IMR-90 (cell line): ENCODE results near the gene IP6K2. TPM values are rescaled to one million over a fixed set of nuclear protein-coding genes. Genes with fewer than 3 reads are reported as not detected.

Source experiments
- ATAC-seq: fragments of 200-7000 bp; cut with Tn5 transposase; 2 replicates; pipeline ENCODE4 v1.9.1; 2020; ENCODE audit warnings: low read depth, mild to moderate bottlenecking, moderate library complexity
- BruUV-seq: library from RNA; stranded (reverse); fragments of 400-500 nt; replicated peaks from 2 replicates; lab custom pipeline; 2021; lab: Mats Ljungman, UMichigan
- CTCF ChIA-PET: fragments of 300-600 bp; formaldehyde crosslinking; extraction: SDS; loops from one replicate; lab custom pipeline; 2021; ENCODE audit warnings: antibody characterized with exemption; lab: Yijun Ruan, JAX
- POLR2A ChIA-PET: fragments of 300-600 bp; sonication (Branson Sonifier 250); formaldehyde crosslinking; loops from one replicate; lab custom pipeline; 2022; ENCODE audit warnings: antibody characterized with exemption; ENCODE audit not compliant: unreplicated experiment; lab: Charles Lee
- DNase-seq: peaks from one replicate; pipeline ENCODE4 v3.0.0; 2013
- H2AFZ ChIP-seq: replicated peaks from 2 replicates; pipeline ENCODE3; 2013; ENCODE audit warnings: low read length, mild to moderate bottlenecking; ENCODE audit not compliant: poor library complexity
- H2AK5ac ChIP-seq: 2 replicates; pipeline ENCODE4 v1.6.1; 2013; ENCODE audit warnings: low read depth, low read length, inconsistent platforms
- H2AK9ac ChIP-seq: replicated peaks from 2 replicates; pipeline ENCODE3; 2013; ENCODE audit warnings: mild to moderate bottlenecking, low read depth, low read length, moderate library complexity; ENCODE audit not compliant: poor library complexity
- H2BK120ac ChIP-seq: 2 replicates; pipeline ENCODE4 v1.6.1; 2013; ENCODE audit warnings: low read depth, low read length, inconsistent platforms
- H2BK15ac ChIP-seq: 3 replicates; pipeline ENCODE4 v1.6.1; 2013; ENCODE audit warnings: low read depth, low read length, inconsistent platforms
- H2BK20ac ChIP-seq: 2 replicates; pipeline ENCODE4 v1.6.1; 2013; ENCODE audit warnings: low read depth, mild to moderate bottlenecking, inconsistent platforms, low read length, moderate library complexity
- H2BK5ac ChIP-seq: 2 replicates; pipeline ENCODE4 v1.6.1; 2013; ENCODE audit warnings: mild to moderate bottlenecking, low read depth, low read length, inconsistent platforms; ENCODE audit not compliant: poor library complexity, severe bottlenecking
- H3K14ac ChIP-seq: replicated peaks from 2 replicates; pipeline ENCODE4 v1.6.1; 2013; ENCODE audit warnings: low read depth, low read length, inconsistent platforms
- H3K18ac ChIP-seq: 2 replicates; pipeline ENCODE4 v1.6.1; 2013; ENCODE audit warnings: low read depth, low read length, control low read depth
- H3K23ac ChIP-seq: 2 replicates; pipeline ENCODE4 v1.6.1; 2013; ENCODE audit warnings: low read depth, low read length, inconsistent platforms
- H3K27ac ChIP-seq: 2 replicates; pipeline ENCODE4 v1.5.1; 2013; ENCODE audit warnings: mild to moderate bottlenecking, control low read depth, low read length; ENCODE audit not compliant: insufficient read depth
- H3K27me3 ChIP-seq: 2 replicates; pipeline ENCODE4 v1.6.1; 2013; ENCODE audit warnings: low read length; ENCODE audit not compliant: control insufficient read depth, insufficient read depth
- H3K36me3 ChIP-seq: 2 replicates; pipeline ENCODE4 v1.6.1; 2013; ENCODE audit warnings: low read length, mixed read lengths; ENCODE audit not compliant: control insufficient read depth, insufficient read depth
- H3K4ac ChIP-seq: 2 replicates; pipeline ENCODE4 v1.6.1; 2013; ENCODE audit warnings: low read depth, low read length, inconsistent platforms
- H3K4me1 ChIP-seq: 2 replicates; pipeline ENCODE4 v1.6.1; 2013; ENCODE audit warnings: low read length, mixed read lengths; ENCODE audit not compliant: control insufficient read depth, insufficient read depth
- H3K4me2 ChIP-seq: 2 replicates; pipeline ENCODE4 v1.6.1; 2013; ENCODE audit warnings: low read depth, mild to moderate bottlenecking, control low read depth, low read length, moderate library complexity
- H3K4me3 ChIP-seq: 2 replicates; pipeline ENCODE4 v1.5.1; 2013; ENCODE audit warnings: low read depth, mild to moderate bottlenecking, control low read depth, low read length, moderate library complexity; ENCODE audit not compliant: insufficient read depth
- H3K56ac ChIP-seq: 2 replicates; pipeline ENCODE4 v1.6.1; 2013; ENCODE audit warnings: low read length, inconsistent platforms; ENCODE audit not compliant: insufficient read depth; ENCODE audit errors: extremely low read depth
- H3K79me1 ChIP-seq, 2 experiments: 2 replicates each; pipeline ENCODE4 v1.6.1; 2013; ENCODE audit warnings: low read length in 2 of 2, inconsistent platforms in 1 of 2, low read depth in 1 of 2
- H3K9ac ChIP-seq: 2 replicates; pipeline ENCODE4 v1.6.1; 2013; ENCODE audit warnings: low read depth, low read length, control low read depth
- H3K9me1 ChIP-seq: 2 replicates; pipeline ENCODE4 v1.6.1; 2013; ENCODE audit warnings: low read length, inconsistent platforms; ENCODE audit not compliant: insufficient read depth
- H3K9me3 ChIP-seq: 2 replicates; pipeline ENCODE4 v1.6.1; 2013; ENCODE audit warnings: low read length; ENCODE audit not compliant: control insufficient read depth, insufficient read depth
- H4K20me1 ChIP-seq: 2 replicates; pipeline ENCODE4 v1.6.1; 2013; ENCODE audit warnings: low read length, inconsistent platforms; ENCODE audit not compliant: insufficient read depth
- H4K5ac ChIP-seq: 2 replicates; pipeline ENCODE4 v1.6.1; 2013; ENCODE audit warnings: mild to moderate bottlenecking, low read depth, low read length, control low read depth
- H4K8ac ChIP-seq, 2 experiments: 2 replicates each; pipeline ENCODE4 v1.6.1; 2013; ENCODE audit warnings: low read depth in 2 of 2, low read length in 2 of 2, control low read depth in 1 of 2, inconsistent platforms in 1 of 2
- H4K91ac ChIP-seq: 2 replicates; pipeline ENCODE4 v1.6.1; 2013; ENCODE audit warnings: low read depth, low read length, inconsistent platforms; ENCODE audit not compliant: insufficient read depth
- BHLHE40 ChIP-seq: fragments of 150-350 bp; IDR thresholded peaks from 2 replicates; pipeline ENCODE4 v1.6.1; 2016; ENCODE audit warnings: mild to moderate bottlenecking, low read depth, low read length
- CEBPB ChIP-seq: IDR thresholded peaks from 2 replicates; pipeline ENCODE4 v1.6.1; 2012; ENCODE audit warnings: low read depth, low read length, improper control_type of control experiment
- CHD1 ChIP-seq: IDR thresholded peaks from 2 replicates; pipeline ENCODE4 v1.6.1; 2012; ENCODE audit warnings: low read depth, low read length, improper control_type of control experiment
- CTCF ChIP-seq: conservative IDR thresholded peaks from 2 replicates; pipeline ENCODE4 v1.5.1; 2012; ENCODE audit warnings: mild to moderate bottlenecking, low read depth, low read length, improper control_type of control experiment
- FOS ChIP-seq: fragments of 150-350 bp; IDR thresholded peaks from 2 replicates; pipeline ENCODE4 v1.6.1; 2016; ENCODE audit warnings: low read depth, low read length
- MAFK ChIP-seq: IDR thresholded peaks from 2 replicates; pipeline ENCODE4 v1.6.1; 2012; ENCODE audit warnings: low read depth, low read length, improper control_type of control experiment
- MAZ ChIP-seq: IDR thresholded peaks from 2 replicates; pipeline ENCODE4 v1.6.1; 2012; ENCODE audit warnings: low read depth, mild to moderate bottlenecking, low read length, improper control_type of control experiment, moderate library complexity, borderline replicate concordance
- MXI1 ChIP-seq: IDR thresholded peaks from 2 replicates; pipeline ENCODE4 v1.6.1; 2012; ENCODE audit warnings: low read depth, mild to moderate bottlenecking, low read length, moderate library complexity, borderline replicate concordance
- POLR2A ChIP-seq: IDR thresholded peaks from 2 replicates; pipeline ENCODE4 v1.6.1; 2012; ENCODE audit warnings: mild to moderate bottlenecking, low read depth, low read length
- RCOR1 ChIP-seq: IDR thresholded peaks from 2 replicates; pipeline ENCODE4 v1.6.1; 2012; ENCODE audit warnings: mild to moderate bottlenecking, low read length, improper control_type of control experiment; ENCODE audit not compliant: insufficient replicate concordance
- SMC3 ChIP-seq: fragments of 150-350 bp; IDR thresholded peaks from 2 replicates; pipeline ENCODE4 v1.6.1; 2016; ENCODE audit warnings: low read depth, mild to moderate bottlenecking, antibody characterized with exemption, low read length, moderate library complexity
- USF2 ChIP-seq: fragments of 150-350 bp; IDR thresholded peaks from 2 replicates; pipeline ENCODE4 v1.6.1; 2017; ENCODE audit warnings: mild to moderate bottlenecking, antibody characterized with exemption, low read length, low read depth
- WGBS, 2 experiments: methylation state at CpG; one replicate each; pipeline versions ENCODE4 v1.1.5 to v1.1.7; 2013; ENCODE audit warnings: missing lambda C conversion rate in 2 of 2; ENCODE audit not compliant: insufficient read length in 1 of 2; ENCODE audit errors: extremely low coverage in 2 of 2; 5-methylcytosine and 5-hydroxymethylcytosine counted together
- dilution Hi-C: fragments of 300-500 bp; cut with HindIII; formaldehyde crosslinking; loops from one replicate; pipeline ENCODE4 v1.14.3; 2018; ENCODE audit warnings: low sequenced_read_pairs; ENCODE audit not compliant: unreplicated experiment
- in situ Hi-C: fragments of 300-500 bp; cut with MboI; formaldehyde crosslinking; loops from 3 replicates; pipeline ENCODE4 v1.14.3; 2019; ENCODE audit warnings: low sequenced_read_pairs, inconsistent platforms, mixed read lengths
- intact Hi-C: fragments of 100-400 bp; cut with micrococcal nuclease; formaldehyde crosslinking; loops from 2 replicates; pipeline ENCODE4 v1.10.0; 2022
- polyA plus RNA-seq, 3 experiments: library from polyadenylated mRNA; depleted of rRNA; stranded (reverse); fragments of >200 nt; gene quantifications; 2 replicates each; pipeline ENCODE4 v1.2.3, GENCODE V29; 2012; ENCODE audit warnings: low replicate concordance in 1 of 3
- total RNA-seq: library from RNA; depleted of rRNA; stranded (reverse); fragments of >200 nt; gene quantifications from 2 replicates; pipeline ENCODE4 v1.2.3, GENCODE V29; 2012
- TF ChIP-seq, protein P1 (sequence below): fragments of 150-350 bp; IDR thresholded peaks from 2 replicates; pipeline ENCODE4 v1.6.1; 2016; ENCODE audit warnings: low read depth, mild to moderate bottlenecking, low read length, moderate library complexity, borderline replicate concordance

The IP6K2 gene
- total and polyA plus RNA-seq, 2 of the 4 experiments (the other 2 are of a cell fraction) = 73.7 to 169 TPM

DNA sequence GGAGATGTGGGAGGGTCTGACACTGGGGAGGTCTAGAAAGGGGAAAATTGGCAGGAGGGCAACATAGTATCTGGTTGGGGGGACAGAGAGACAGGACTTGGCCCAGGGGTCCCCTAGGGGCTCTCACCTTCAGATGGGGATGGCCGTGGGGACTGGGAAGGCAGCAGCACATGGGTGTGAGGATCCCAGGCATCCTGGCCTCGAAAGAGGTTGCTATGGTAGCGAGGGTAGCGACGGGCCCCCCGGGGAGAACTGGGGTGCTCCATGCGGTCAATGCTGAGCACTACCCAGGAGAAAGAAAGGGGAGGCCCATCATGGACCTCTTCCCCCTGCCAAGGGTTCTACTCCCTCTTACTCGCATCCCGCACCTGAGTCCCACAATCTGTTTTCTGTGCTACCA lies 69.3 kb downstream of the IP6K2 start:
- in situ Hi-C loops = no loop called here
- no peak for ATAC-seq
- H3K18ac ChIP-seq = no peak overlapping the region

More for the DNA sequence above, 69.3 kb downstream of the IP6K2 start:
- no peaks in the 10 kb centered on the region for H3K9me3 ChIP-seq
- H4K91ac ChIP-seq = no peak overlapping the region
- dilution Hi-C loops = no loop called here
- no TSS peak for BruUV-seq
- H2BK120ac ChIP-seq = no peak overlapping the region
- intact Hi-C loops = no loop called here
- H3K79me1 ChIP-seq = no peaks in the 10 kb centered on the region
- H2BK20ac ChIP-seq = no peak overlapping the region
- H3K27me3 ChIP-seq = no peaks in the 10 kb centered on the region
- no peak overlapping the region for H3K9ac ChIP-seq
- no peak overlapping the region for H3K23ac ChIP-seq
- no peak for DNase-seq
- H3K4me2 ChIP-seq = no peak overlapping the region
- H4K5ac ChIP-seq = no peak overlapping the region
- POLR2A ChIA-PET = no interaction called here
- H3K56ac ChIP-seq = no peak overlapping the region
- H4K8ac ChIP-seq = no peak overlapping the region
- CTCF ChIA-PET = no interaction called here
- no peak overlapping the region for H2BK5ac ChIP-seq
- no peaks in the 10 kb centered on the region for H3K9me1 ChIP-seq
- H3K14ac ChIP-seq = no peak overlapping the region
- no peak overlapping the region for H3K4ac ChIP-seq
- no peak overlapping the region for H3K27ac ChIP-seq
- no peaks in the 10 kb centered on the region for H3K36me3 ChIP-seq
- no peak overlapping the region for H2AK9ac ChIP-seq
- WGBS, 2 experiments = 60% methylated on average over 1 of the region's 9 CpGs; no CpG with 5 or more reads in 1 of the 2 experiments
- H2AFZ ChIP-seq = no peak overlapping the region
- TF ChIP-seq RCOR1 (no peak), MXI1 (no peak), SMC3 (no peak), POLR2A (no peak), USF2 (no peak), CTCF (no peak), CEBPB (no peak), MAFK (no peak), CHD1 (no peak), BHLHE40 (no peak), FOS (no peak), MAZ (no peak)
- TF ChIP-seq, protein P1, sequence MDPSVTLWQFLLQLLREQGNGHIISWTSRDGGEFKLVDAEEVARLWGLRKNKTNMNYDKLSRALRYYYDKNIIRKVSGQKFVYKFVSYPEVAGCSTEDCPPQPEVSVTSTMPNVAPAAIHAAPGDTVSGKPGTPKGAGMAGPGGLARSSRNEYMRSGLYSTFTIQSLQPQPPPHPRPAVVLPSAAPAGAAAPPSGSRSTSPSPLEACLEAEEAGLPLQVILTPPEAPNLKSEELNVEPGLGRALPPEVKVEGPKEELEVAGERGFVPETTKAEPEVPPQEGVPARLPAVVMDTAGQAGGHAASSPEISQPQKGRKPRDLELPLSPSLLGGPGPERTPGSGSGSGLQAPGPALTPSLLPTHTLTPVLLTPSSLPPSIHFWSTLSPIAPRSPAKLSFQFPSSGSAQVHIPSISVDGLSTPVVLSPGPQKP = no peak
- no peak overlapping the region for H3K4me3 ChIP-seq
- no peaks in the 10 kb centered on the region for H4K20me1 ChIP-seq
- H3K4me1 ChIP-seq = no peaks in the 10 kb centered on the region
- no peak overlapping the region for H2AK5ac ChIP-seq
- no peak overlapping the region for H2BK15ac ChIP-seq
